ENCODE results near the gene PTCD1. TPM values are rescaled to one million over a fixed set of nuclear protein-coding genes. Genes with fewer than 3 reads are reported as not detected.

The PTCD1 gene
- total and polyA plus RNA-seq, 9 of the 15 experiments (the other 6 are each of a cell fraction or from before 2014, with no cell fraction given) = 0.46 to 17.1 (median 6.2) TPM

DNA sequence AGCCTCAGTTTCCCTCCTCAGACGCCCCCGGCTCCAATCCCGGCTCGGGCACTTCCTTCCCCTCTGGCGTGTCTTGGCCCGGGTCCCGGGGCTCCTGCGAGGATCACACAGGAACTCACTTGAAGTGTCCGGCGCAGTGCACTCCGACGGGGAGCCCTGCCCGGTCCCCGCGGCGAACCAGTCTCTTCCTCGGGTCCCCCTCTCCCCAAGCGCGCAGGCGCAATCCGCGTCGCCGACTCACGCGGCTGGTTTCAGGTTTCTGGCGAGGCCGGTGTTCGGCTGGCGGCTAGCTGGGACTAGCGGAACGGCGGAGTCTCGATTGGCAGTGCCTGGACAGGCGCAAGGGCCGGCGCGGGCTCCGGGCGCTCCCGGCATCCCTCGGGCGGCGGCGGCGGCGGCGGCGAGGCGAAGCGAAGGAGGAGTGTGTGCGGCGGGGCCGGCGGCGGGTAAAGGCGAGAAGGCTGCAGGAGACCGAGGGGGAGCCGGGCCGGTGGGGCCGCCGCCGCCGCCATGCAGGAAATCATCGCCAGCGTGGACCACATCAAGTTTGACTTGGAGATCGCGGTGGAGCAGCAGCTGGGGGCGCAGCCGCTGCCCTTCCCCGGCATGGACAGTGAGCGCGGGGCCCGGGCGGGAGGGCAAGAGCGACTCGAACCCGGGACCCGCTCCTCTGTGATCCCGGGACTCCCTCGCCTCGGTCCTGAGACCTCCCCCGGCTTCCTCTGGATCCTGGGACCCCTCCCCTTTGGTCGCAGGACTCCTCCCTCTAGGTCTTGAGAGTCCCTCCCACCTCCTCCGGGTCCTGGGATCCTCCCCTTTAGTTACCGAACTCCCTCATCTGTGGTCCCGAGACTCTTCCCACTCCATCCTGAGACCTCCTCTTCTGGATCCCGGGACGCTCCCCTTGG, at the start of gene PTCD1, which contains the start of gene CPSF4 (continued):
- TF ChIP-seq NR4A1 (CRISPR knock-in tag; IDR thresholded peaks at IDR 0.05) = peak; percentile 81; the same call in 1 of the 2 replicates
- TF ChIP-seq NR4A1 (tag; IDR thresholded peaks at IDR 0.05) = peak; percentile 76
- 0 out of 2 replicates have a peak, but pooled peaks have one; percentile 47 for TF ChIP-seq ZBTB26 (CRISPR knock-in tag; IDR thresholded peaks at IDR 0.05)
- TF ChIP-seq PHB2 (IDR thresholded peaks at IDR 0.05; ENCODE audit: low read depth) = no peak
- TF ChIP-seq, protein P1, sequence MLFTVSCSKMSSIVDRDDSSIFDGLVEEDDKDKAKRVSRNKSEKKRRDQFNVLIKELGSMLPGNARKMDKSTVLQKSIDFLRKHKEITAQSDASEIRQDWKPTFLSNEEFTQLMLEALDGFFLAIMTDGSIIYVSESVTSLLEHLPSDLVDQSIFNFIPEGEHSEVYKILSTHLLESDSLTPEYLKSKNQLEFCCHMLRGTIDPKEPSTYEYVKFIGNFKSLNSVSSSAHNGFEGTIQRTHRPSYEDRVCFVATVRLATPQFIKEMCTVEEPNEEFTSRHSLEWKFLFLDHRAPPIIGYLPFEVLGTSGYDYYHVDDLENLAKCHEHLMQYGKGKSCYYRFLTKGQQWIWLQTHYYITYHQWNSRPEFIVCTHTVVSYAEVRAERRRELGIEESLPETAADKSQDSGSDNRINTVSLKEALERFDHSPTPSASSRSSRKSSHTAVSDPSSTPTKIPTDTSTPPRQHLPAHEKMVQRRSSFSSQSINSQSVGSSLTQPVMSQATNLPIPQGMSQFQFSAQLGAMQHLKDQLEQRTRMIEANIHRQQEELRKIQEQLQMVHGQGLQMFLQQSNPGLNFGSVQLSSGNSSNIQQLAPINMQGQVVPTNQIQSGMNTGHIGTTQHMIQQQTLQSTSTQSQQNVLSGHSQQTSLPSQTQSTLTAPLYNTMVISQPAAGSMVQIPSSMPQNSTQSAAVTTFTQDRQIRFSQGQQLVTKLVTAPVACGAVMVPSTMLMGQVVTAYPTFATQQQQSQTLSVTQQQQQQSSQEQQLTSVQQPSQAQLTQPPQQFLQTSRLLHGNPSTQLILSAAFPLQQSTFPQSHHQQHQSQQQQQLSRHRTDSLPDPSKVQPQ (CRISPR knock-in tag; IDR thresholded peaks at IDR 0.05; ENCODE audit: borderline replicate concordance) = no peak
- peak; percentile 96 for TF ChIP-seq MYC (IDR thresholded peaks at IDR 0.05; ENCODE audit: low read depth, low read length)
- TF ChIP-seq MYC (CRISPR knock-in tag; IDR thresholded peaks at IDR 0.05; ENCODE audit: borderline replicate concordance, low read depth) = peak; percentile 14; the same call in 1 of the 2 replicates
- TF ChIP-seq SRSF7 (optimal IDR thresholded peaks at IDR 0.05; ENCODE audit: low read depth, low read length) = no peak
- TF ChIP-seq ZNF586 (CRISPR knock-in tag; conservative IDR thresholded peaks at IDR 0.05) = no peak
- no peak for TF ChIP-seq PRMT5 (CRISPR knock-in tag; IDR thresholded peaks at IDR 0.05)
- TF ChIP-seq, protein P2, sequence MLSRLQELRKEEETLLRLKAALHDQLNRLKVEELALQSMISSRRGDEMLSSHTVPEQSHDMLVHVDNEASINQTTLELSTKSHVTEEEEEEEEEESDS (CRISPR knock-in tag; IDR thresholded peaks at IDR 0.05) = no peak
- TF ChIP-seq ZNF444 (CRISPR knock-in tag; IDR thresholded peaks at IDR 0.05) = no peak
- TF ChIP-seq PTRF (tag; IDR thresholded peaks at IDR 0.05) = no peak
- TF ChIP-seq HNRNPUL1 (IDR thresholded peaks at IDR 0.05; ENCODE audit: low read length) = no peak
- TF ChIP-seq ZFP1 (CRISPR knock-in tag; IDR thresholded peaks at IDR 0.05) = peak; percentile 45; the same call in 1 of the 2 replicates
- no peak for TF ChIP-seq THRA (IDR thresholded peaks at IDR 0.05)
- TF ChIP-seq NBN (IDR thresholded peaks at IDR 0.05; ENCODE audit: low read depth) = no peak
- TF ChIP-seq TRIM28 (IDR thresholded peaks at IDR 0.05) = no peak
- TF ChIP-seq BCL6 (CRISPR knock-in tag; IDR thresholded peaks at IDR 0.05) = no peak
- no peak for TF ChIP-seq PHB (CRISPR knock-in tag; IDR thresholded peaks at IDR 0.05)
- TF ChIP-seq XRCC4 (IDR thresholded peaks at IDR 0.05; ENCODE audit: extremely low read depth, insufficient read depth, insufficient read length) = no peak
- TF ChIP-seq, protein P3, sequence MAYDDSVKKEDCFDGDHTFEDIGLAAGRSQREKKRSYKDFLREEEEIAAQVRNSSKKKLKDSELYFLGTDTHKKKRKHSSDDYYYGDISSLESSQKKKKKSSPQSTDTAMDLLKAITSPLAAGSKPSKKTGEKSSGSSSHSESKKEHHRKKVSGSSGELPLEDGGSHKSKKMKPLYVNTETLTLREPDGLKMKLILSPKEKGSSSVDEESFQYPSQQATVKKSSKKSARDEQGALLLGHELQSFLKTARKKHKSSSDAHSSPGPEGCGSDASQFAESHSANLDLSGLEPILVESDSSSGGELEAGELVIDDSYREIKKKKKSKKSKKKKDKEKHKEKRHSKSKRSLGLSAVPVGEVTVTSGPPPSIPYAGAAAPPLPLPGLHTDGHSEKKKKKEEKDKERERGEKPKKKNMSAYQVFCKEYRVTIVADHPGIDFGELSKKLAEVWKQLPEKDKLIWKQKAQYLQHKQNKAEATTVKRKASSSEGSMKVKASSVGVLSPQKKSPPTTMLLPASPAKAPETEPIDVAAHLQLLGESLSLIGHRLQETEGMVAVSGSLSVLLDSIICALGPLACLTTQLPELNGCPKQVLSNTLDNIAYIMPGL (CRISPR knock-in tag; IDR thresholded peaks at IDR 0.05) = no peak; the same call in 1 of the 2 replicates
